Sigmoid colon (tissue), 7 donors: ENCODE results near the gene ZNF318. TPM values are rescaled to one million over a fixed set of nuclear protein-coding genes. Genes with fewer than 3 reads are reported as not detected.

ENCODE experiments used
- DNase-seq: peaks from one replicate; pipeline ENCODE4 v3.0.0-alpha.2; 2019
- H3K27ac ChIP-seq, 4 donors: fragments of 200-600 bp; sonication (generic); one replicate each; pipeline ENCODE4 v1.5.1; 2016 to 2019; ENCODE audit warnings: mild to moderate bottlenecking in 1 of 4
- H3K27me3 ChIP-seq, 3 donors: fragments of 200-600 bp; sonication (generic); one replicate each; pipeline ENCODE4 v1.5.1; 2019; ENCODE audit warnings: mild to moderate bottlenecking in 1 of 3
- H3K36me3 ChIP-seq, 4 donors: fragments of 200-600 bp; sonication (generic); one replicate each; pipeline ENCODE4 v1.5.1; 2016 to 2019
- H3K4me1 ChIP-seq, 4 donors: fragments of 200-600 bp; sonication (generic); one replicate each; pipeline ENCODE4 v1.5.1; 2017 to 2019
- H3K4me3 ChIP-seq, 4 donors: fragments of 200-600 bp; sonication (generic); one replicate each; pipeline ENCODE4 v1.5.1; 2017 to 2019; ENCODE audit warnings: mild to moderate bottlenecking in 2 of 4, moderate library complexity in 1 of 4
- H3K9me3 ChIP-seq, 4 donors: fragments of 200-600 bp in 3 of 4; sonication (generic) in 3 of 4; one replicate each; pipeline versions ENCODE4 v1.5.1 to v1.6.1; 2013 to 2019
- CTCF ChIP-seq, 4 experiments: fragments of 450-650 bp in 3 of 4; fragments of 200-600 bp in 1 of 4; IDR thresholded peaks; one replicate each; pipeline ENCODE4 v1.5.1; 2016 to 2019; ENCODE audit warnings: antibody characterized with exemption in 4 of 4, mild to moderate bottlenecking in 3 of 4, moderate library complexity in 2 of 4
- EP300 ChIP-seq, 4 donors: sonication (generic); formaldehyde crosslinking; IDR thresholded peaks; one replicate each; pipeline ENCODE4 v1.6.1; 2017; ENCODE audit warnings: antibody characterized with exemption in 4 of 4
- POLR2A ChIP-seq, 2 donors: fragments of 450-650 bp; IDR thresholded peaks; one replicate each; pipeline ENCODE4 v1.6.1; 2016; ENCODE audit warnings: antibody characterized with exemption in 2 of 2, mild to moderate bottlenecking in 2 of 2, moderate library complexity in 2 of 2
- POLR2AphosphoS5 ChIP-seq, 4 donors: sonication (generic); formaldehyde crosslinking; IDR thresholded peaks; one replicate each; pipeline ENCODE4 v1.6.1; 2017; ENCODE audit warnings: antibody characterized with exemption in 4 of 4
- WGBS, 2 donors: extraction: QIAGEN DNeasy Blood & Tissue Kit; methylation state at CpG; one replicate each; pipeline ENCODE4 v1.1.7; 2013; 5-methylcytosine and 5-hydroxymethylcytosine counted together
- intact Hi-C: fragments of 100-400 bp; cut with DNase I; formaldehyde crosslinking; loops from one replicate; pipeline ENCODE4 v1.15.1; 2023
- polyA plus RNA-seq, 3 donors: library from polyadenylated mRNA; stranded (reverse); fragments of 200-250 nt; gene quantifications; one replicate each; pipeline ENCODE4 v1.2.3, GENCODE V29; 2013
- total RNA-seq, 4 donors: library from RNA; depleted of rRNA; stranded (reverse); fragments of >200 nt; gene quantifications; one replicate each; pipeline ENCODE4 v1.1.0, GENCODE V29; 2016
- donor health status: healthy with polysubstance abuse.
- donor health status: Bipolar disorder and iron deficiency.
- donor health status: healthy.

The ZNF318 gene
- total and polyA plus RNA-seq, 7 donors: 2.1 to 19.1 (median 12.7) TPM

DNA sequence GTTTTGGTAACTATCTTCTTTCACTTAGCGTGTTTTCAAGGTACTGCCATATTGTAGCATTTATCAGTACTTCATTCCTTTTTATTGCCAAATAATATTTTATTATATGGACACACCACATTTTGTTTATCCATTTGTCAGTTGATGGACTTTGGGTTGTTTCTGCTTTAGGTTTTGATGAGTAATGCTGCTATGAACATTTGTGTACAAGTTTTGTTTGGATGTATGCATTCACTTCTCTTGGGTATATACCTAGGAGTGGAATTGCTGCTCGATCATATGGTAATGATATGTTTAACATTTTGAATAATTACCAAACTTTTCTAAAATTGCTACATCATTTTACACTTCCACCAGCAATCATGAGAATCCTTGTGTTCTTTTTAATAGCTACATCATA is 77.7 kb downstream of the ZNF318 start:
- DNase-seq: no peak
- Histone ChIP-seq H3K4me1 (no peaks in the 10 kb centered on the region), H3K27me3 (no peaks in the 10 kb centered on the region), H3K9me3 (no peaks in the 10 kb centered on the region), H3K36me3 (no peaks in the 10 kb centered on the region), H3K4me3 (no peak overlapping the region), H3K27ac (no peak overlapping the region)
- TF ChIP-seq POLR2A (IDR thresholded peaks at IDR 0.05) (no peak), POLR2AphosphoS5 (IDR thresholded peaks at IDR 0.05) (no peak), CTCF (IDR thresholded peaks at IDR 0.05) (no peak), EP300 (IDR thresholded peaks at IDR 0.05) (no peak)
- 47 to 75% methylated on average over 2 of the region's 2 CpGs for WGBS, 2 donors
- intact Hi-C loops: no loop called here

- intact Hi-C loops: no loop called here
- H3K9me3 ChIP-seq: no peaks in the 10 kb centered on the region
- H3K4me3 ChIP-seq: no peak overlapping the region
- no peaks in the 10 kb centered on the region for H3K36me3 ChIP-seq
- H3K27me3 ChIP-seq: peaks cover 0 to 5% (median under 1%) of the 10 kb centered on the region in 3 donors
- WGBS, 2 donors: 41 to 76% methylated on average over 6 of the region's 6 CpGs
- no peak for DNase-seq
- TF ChIP-seq CTCF (IDR thresholded peaks at IDR 0.05) (no peak), POLR2A (IDR thresholded peaks at IDR 0.05) (no peak), POLR2AphosphoS5 (IDR thresholded peaks at IDR 0.05) (no peak), EP300 (IDR thresholded peaks at IDR 0.05) (no peak)
- H3K4me1 ChIP-seq: no peaks in the 10 kb centered on the region
- no peak overlapping the region for H3K27ac ChIP-seq
These were observed 78.5 kb downstream of the ZNF318 start for GRCh38 chr6:43290905-43291355.

DNA sequence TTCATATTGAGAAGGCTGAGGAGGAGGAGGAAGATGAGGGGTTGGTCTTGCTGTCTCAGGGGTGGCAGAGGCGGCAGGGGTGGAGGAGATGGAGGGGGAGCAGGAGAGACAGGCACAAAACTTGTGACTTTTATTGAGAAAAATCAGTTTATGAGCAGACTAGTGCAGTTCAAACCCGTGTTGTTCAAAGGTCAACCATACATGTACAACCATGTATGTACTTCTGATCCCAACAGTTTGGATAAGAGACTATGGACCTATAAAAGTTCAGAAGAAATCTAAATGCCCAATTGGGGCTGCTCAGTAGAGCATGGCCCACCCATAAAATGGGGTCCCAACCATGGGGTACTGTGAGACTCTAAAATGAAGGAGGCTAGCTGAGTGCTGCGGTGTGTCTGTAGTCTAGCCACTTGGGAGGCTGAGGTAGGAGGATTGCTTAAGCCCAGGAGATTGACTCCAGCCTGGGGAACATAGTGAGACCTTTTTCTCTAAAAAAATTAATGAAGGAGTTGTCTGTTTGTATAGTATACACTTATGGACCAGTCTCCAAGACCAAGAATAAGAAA is 79.0 kb downstream of the ZNF318 start:
- Histone ChIP-seq H3K4me3 (no peak overlapping the region), H3K27me3 (peaks cover 1 to 10% (median 6%) of the 10 kb centered on the region in 3 donors), H3K36me3 (no peaks in the 10 kb centered on the region), H3K4me1 (peaks cover 0 to 2% (median 0%) of the 10 kb centered on the region in 4 donors), H3K27ac (no peak overlapping the region), H3K9me3 (no peaks in the 10 kb centered on the region)
- no peak for DNase-seq
- TF ChIP-seq POLR2AphosphoS5 (IDR thresholded peaks at IDR 0.05) (no peak), EP300 (IDR thresholded peaks at IDR 0.05) (no peak), CTCF (IDR thresholded peaks at IDR 0.05) (no peak), POLR2A (IDR thresholded peaks at IDR 0.05) (no peak)
- intact Hi-C loops: no loop called here
- WGBS, 2 donors: 50 to 56% methylated on average over 3 of the region's 3 CpGs

- Histone ChIP-seq H3K27me3 (peaks cover 7 to 34% (median 19%) of the 10 kb centered on the region in 3 donors), H3K4me3 (no peak overlapping the region), H3K9me3 (no peaks in the 10 kb centered on the region), H3K36me3 (no peaks in the 10 kb centered on the region), H3K4me1 (peaks cover 0 to 10% (median 0%) of the 10 kb centered on the region in 4 donors), H3K27ac (no peak overlapping the region)
- TF ChIP-seq POLR2A (IDR thresholded peaks at IDR 0.05) (no peak), CTCF (IDR thresholded peaks at IDR 0.05) (no peak), POLR2AphosphoS5 (IDR thresholded peaks at IDR 0.05) (no peak), EP300 (IDR thresholded peaks at IDR 0.05) (no peak)
- DNase-seq: no peak
- intact Hi-C loops: no loop called here
- WGBS, 2 donors: 39 to 70% methylated on average over 7 of the region's 7 CpGs
These were observed 81.4 kb downstream of the ZNF318 start for GRCh38 chr6:43287717-43288679.
